K562 (cell line): ENCODE data around the gene TDRD3. TPM values are rescaled to one million over a fixed set of nuclear protein-coding genes. Genes with fewer than 3 reads are reported as not detected.

ENCODE experiments used
- ATAC-seq: fragments of 200-7000 bp; cut with Tn5 transposase; 3 replicates; pipeline ENCODE4 v1.9.1; 2020; ENCODE audit warnings: moderate library complexity
- BruUV-seq: library from RNA; stranded (reverse); fragments of 400-500 nt; replicated peaks from 2 replicates; lab custom pipeline; 2021; lab: Mats Ljungman, UMichigan
- CTCF ChIA-PET: fragments of 300-600 bp; formaldehyde crosslinking; extraction: SDS; loops from one replicate; lab custom pipeline; 2021; ENCODE audit warnings: low intra/inter-chr PET ratio; lab: Yijun Ruan, JAX
- POLR2A ChIA-PET: fragments of 300-600, 350-650 bp; sonication (Branson Sonifier 250); formaldehyde crosslinking; extraction: SDS; loops from one replicate; lab custom pipeline; 2021; ENCODE audit warnings: antibody characterized with exemption, inconsistent platforms; lab: Yijun Ruan, JAX
- DNase-seq, 4 experiments: peaks; one replicate each; pipeline versions ENCODE4 v3.0.0 to v3.0.0-alpha.2; 2011 to 2018; ENCODE audit warnings: low spot score in 3 of 4, mixed read lengths in 3 of 4; ENCODE audit errors: extremely low read depth in 1 of 4
- FAIRE-seq: peaks from 2 replicates; lab custom pipeline; 2011; peaks lifted over from hg19 to GRCh38; lab: Jason Lieb, UNC
- H2AFZ ChIP-seq: 2 replicates; pipeline ENCODE4 v1.6.0; 2011; ENCODE audit warnings: low read depth, low read length, control low read depth, inconsistent platforms
- H3K27ac ChIP-seq: fragments of 200-600 bp; 3 replicates; pipeline ENCODE4 v1.8.0; 2011; ENCODE audit warnings: low read depth, mild to moderate bottlenecking, control low read depth, inconsistent platforms, low read length, moderate library complexity, mixed read lengths; ENCODE audit errors: extremely low read depth
- H3K27me3 ChIP-seq, 2 experiments: fragments of 300-600 bp in 1 of 2; 2 replicates in 1 of 2; 3 replicates in 1 of 2; pipeline versions ENCODE4 v1.6.0 to v1.8.0; 2011; ENCODE audit warnings: inconsistent platforms in 2 of 2, low read length in 2 of 2, mild to moderate bottlenecking in 1 of 2, mixed read lengths in 1 of 2, moderate library complexity in 1 of 2; ENCODE audit not compliant: control insufficient read depth in 2 of 2, insufficient read depth in 2 of 2
- H3K36me3 ChIP-seq: fragments of 300-600 bp; 3 replicates; pipeline ENCODE4 v1.8.0; 2011; ENCODE audit warnings: mild to moderate bottlenecking, low read length, inconsistent platforms; ENCODE audit not compliant: control insufficient read depth, insufficient read depth
- H3K4me1 ChIP-seq, 2 experiments: fragments of 200-600 bp in 1 of 2; replicated peaks in 1 of 2; 2 replicates in 1 of 2; 3 replicates in 1 of 2; pipeline versions ENCODE4 v1.5.1 to v1.8.0; 2011; ENCODE audit warnings: inconsistent platforms in 2 of 2, low read length in 2 of 2, mild to moderate bottlenecking in 1 of 2, mixed read lengths in 1 of 2, moderate library complexity in 1 of 2; ENCODE audit not compliant: control insufficient read depth in 2 of 2, insufficient read depth in 2 of 2
- H3K4me2 ChIP-seq: 2 replicates; pipeline ENCODE4 v1.6.1; 2011; ENCODE audit warnings: low read length, control low read depth, inconsistent platforms, mixed read lengths; ENCODE audit not compliant: insufficient read depth
- H3K4me3 ChIP-seq: fragments of 200-600 bp; sonication (generic), shearing (Covaris generic); 2 replicates; pipeline ENCODE4 v1.5.1; 2016; ENCODE audit warnings: control low read depth, inconsistent platforms
- H3K79me2 ChIP-seq: fragments of 200-600 bp; 3 replicates; pipeline ENCODE4 v1.8.0; 2011; ENCODE audit warnings: low read length, inconsistent platforms; ENCODE audit not compliant: control insufficient read depth, insufficient read depth
- H3K9ac ChIP-seq, 2 experiments: 2 replicates each; pipeline versions ENCODE4 v1.6.0 to v1.6.1; 2011; ENCODE audit warnings: low read depth in 2 of 2, low read length in 2 of 2, control low read depth in 1 of 2, inconsistent platforms in 1 of 2, mild to moderate bottlenecking in 1 of 2, mixed read lengths in 1 of 2; ENCODE audit not compliant: insufficient read depth in 1 of 2
- H3K9me1 ChIP-seq: one replicate; pipeline ENCODE4 v1.6.0; 2011; ENCODE audit warnings: inconsistent platforms, mild to moderate bottlenecking, low read length, moderate library complexity; ENCODE audit not compliant: control insufficient read depth, insufficient read depth
- H3K9me3 ChIP-seq: replicated peaks from 2 replicates; pipeline ENCODE4 v1.5.1; 2011; ENCODE audit warnings: low read depth, low read length, inconsistent platforms; ENCODE audit not compliant: control insufficient read depth, insufficient read depth
- H4K20me1 ChIP-seq: replicated peaks from 2 replicates; pipeline ENCODE4 v1.6.1; 2011; ENCODE audit warnings: low read length, inconsistent platforms, mixed read lengths; ENCODE audit not compliant: control insufficient read depth, insufficient read depth
- ARID1B ChIP-seq: fragments of 450-650 bp; IDR thresholded peaks from 2 replicates; pipeline ENCODE4 v1.6.1; 2016; ENCODE audit warnings: antibody characterized with exemption, mild to moderate bottlenecking, inconsistent platforms
- ASH1L ChIP-seq: fragments of 450-650 bp; IDR thresholded peaks from 2 replicates; pipeline ENCODE4 v1.6.1; 2018; ENCODE audit warnings: borderline replicate concordance, mild to moderate bottlenecking, low read depth; ENCODE audit not compliant: partially characterized antibody
- ELF2 ChIP-seq: fragments of 250-450 bp; sonication (Bioruptor Pico); IDR thresholded peaks from 2 replicates; pipeline ENCODE4 v1.5.0; 2021; ENCODE audit warnings: mild to moderate bottlenecking
- PYGO2 ChIP-seq: fragments of 450-650 bp; IDR thresholded peaks from 2 replicates; pipeline ENCODE4 v1.6.1; 2016; ENCODE audit warnings: mild to moderate bottlenecking, missing genetic modification characterization, moderate library complexity, missing compliant biosample characterization
- ZNF197 ChIP-seq: fragments of 200-800 bp; sonication (Bioruptor generic); IDR thresholded peaks from 2 replicates; pipeline ENCODE4 v1.6.1; 2016; ENCODE audit warnings: low read depth, missing genetic modification characterization, missing compliant biosample characterization
- ZNF764 ChIP-seq: fragments of 250-450 bp; sonication (Bioruptor Pico); IDR thresholded peaks from 2 replicates; pipeline ENCODE4 v1.4.0; 2020; ENCODE audit warnings: low read depth, mild to moderate bottlenecking, moderate library complexity
- WGBS: fragments of 100-300 bp; shearing (Covaris generic); methylation state at CpG from one replicate; pipeline ENCODE4 v1.1.6; 2016; ENCODE audit warnings: low coverage, mixed read lengths; ENCODE audit not compliant: insufficient coverage; ENCODE audit errors: missing lambda C conversion rate; 5-methylcytosine and 5-hydroxymethylcytosine counted together
- in situ Hi-C: fragments of 300-500 bp; cut with MboI; formaldehyde crosslinking; loops from 4 replicates; pipeline ENCODE4 v1.15.0; 2018; ENCODE audit warnings: inconsistent platforms, mixed read lengths
- intact Hi-C: fragments of 100-400 bp; cut with micrococcal nuclease; formaldehyde crosslinking; loops from 2 replicates; pipeline ENCODE4 v1.14.2; 2022
- polyA plus RNA-seq, 8 experiments: library from polyadenylated mRNA; depleted of rRNA in 4 of 8; stranded (reverse) in 5 of 8; unstranded in 3 of 8; fragments of >200 nt; fragmentation: Nextera tagmentation in 2 of 8; fragmentation: Illumina TruSeq in 1 of 8; extraction: Ambion mirVana in 2 of 8; extraction: Trizol in 1 of 8; gene quantifications; 2 replicates each; pipeline versions ENCODE4 v1.2.1 to v1.2.3, GENCODE V29; 2011 to 2014; ENCODE audit warnings: inconsistent platforms in 1 of 8, missing spikeins in 1 of 8
- total RNA-seq, 7 experiments: library from RNA; depleted of rRNA in 6 of 7; stranded (reverse); fragments of >200 nt in 6 of 7; fragmentation: Illumina TruSeq in 2 of 7; extraction: Trizol in 2 of 7; gene quantifications; 2 replicates each; pipeline versions ENCODE4 v1.2.1 to v1.2.3, GENCODE V29; 2011 to 2021; ENCODE audit warnings: low replicate concordance in 1 of 7
- TF ChIP-seq, protein P1 (sequence below), 3 experiments: fragments of 200-800 bp in 1 of 3; fragments of 250-450 bp in 1 of 3; fragments of 450-650 bp in 1 of 3; sonication (Bioruptor Pico) in 1 of 3; sonication (Bioruptor generic) in 1 of 3; formaldehyde crosslinking in 1 of 3; IDR thresholded peaks; 2 replicates each; pipeline versions ENCODE4 v1.6.1 to v1.8.0; 2016 to 2022; ENCODE audit warnings: mild to moderate bottlenecking in 2 of 3, missing genetic modification characterization in 2 of 3, missing compliant biosample characterization in 1 of 3, moderate library complexity in 1 of 3

TDRD3 gene
- total and polyA plus RNA-seq, 9 of the 15 experiments (the other 6 are each of a cell fraction or from before 2014, with no cell fraction given) = 3.6 to 16.4 (median 9.5) TPM

DNA sequence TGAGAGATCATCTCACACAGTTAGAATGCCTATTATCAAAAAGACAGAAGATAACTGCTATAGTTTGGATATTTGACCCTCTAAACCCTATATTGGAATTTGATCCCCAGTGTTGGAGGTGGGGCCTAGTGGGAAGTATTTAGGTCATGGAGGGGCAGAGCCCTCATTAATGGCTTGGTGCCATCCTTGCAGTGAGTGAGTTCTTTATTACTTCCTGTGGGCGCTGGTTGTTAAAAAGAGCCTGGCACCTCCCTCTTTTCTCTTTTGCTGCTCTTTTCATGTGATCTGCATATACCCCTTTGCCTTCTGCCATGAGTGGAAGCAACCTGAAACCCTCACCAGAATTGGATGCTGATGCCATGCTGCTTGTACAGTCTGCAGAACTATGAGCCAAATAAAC is 66.8 kb downstream of the TDRD3 start:
- Histone ChIP-seq H3K9me3 (no peaks in the 10 kb centered on the region), H2AFZ (no peak overlapping the region), H4K20me1 (no peaks in the 10 kb centered on the region), H3K27ac (no peak overlapping the region), H3K36me3 (no peaks in the 10 kb centered on the region), H3K4me1 (no peaks in the 10 kb centered on the region), H3K27me3 (no peaks in the 10 kb centered on the region)
- BruUV-seq = no TSS peak
- POLR2A ChIA-PET = interaction anchor here (1.0 kb wide), 1 partner anchor 9 kb away, joined by 3 read pairs; no protein-coding TSS in a partner anchor
- ATAC-seq (no peak), DNase-seq (no peak)
- in situ Hi-C loops = no loop called here
- intact Hi-C loops = no loop called here
- CTCF ChIA-PET = no interaction called here
- TF ChIP-seq ZNF197 (CRISPR knock-in tag) (no peak), ELF2 (no peak), PYGO2 (no peak), ASH1L (no peak), ARID1B (no peak), ZNF764 (CRISPR knock-in tag) (no peak)
- TF ChIP-seq, protein P1, sequence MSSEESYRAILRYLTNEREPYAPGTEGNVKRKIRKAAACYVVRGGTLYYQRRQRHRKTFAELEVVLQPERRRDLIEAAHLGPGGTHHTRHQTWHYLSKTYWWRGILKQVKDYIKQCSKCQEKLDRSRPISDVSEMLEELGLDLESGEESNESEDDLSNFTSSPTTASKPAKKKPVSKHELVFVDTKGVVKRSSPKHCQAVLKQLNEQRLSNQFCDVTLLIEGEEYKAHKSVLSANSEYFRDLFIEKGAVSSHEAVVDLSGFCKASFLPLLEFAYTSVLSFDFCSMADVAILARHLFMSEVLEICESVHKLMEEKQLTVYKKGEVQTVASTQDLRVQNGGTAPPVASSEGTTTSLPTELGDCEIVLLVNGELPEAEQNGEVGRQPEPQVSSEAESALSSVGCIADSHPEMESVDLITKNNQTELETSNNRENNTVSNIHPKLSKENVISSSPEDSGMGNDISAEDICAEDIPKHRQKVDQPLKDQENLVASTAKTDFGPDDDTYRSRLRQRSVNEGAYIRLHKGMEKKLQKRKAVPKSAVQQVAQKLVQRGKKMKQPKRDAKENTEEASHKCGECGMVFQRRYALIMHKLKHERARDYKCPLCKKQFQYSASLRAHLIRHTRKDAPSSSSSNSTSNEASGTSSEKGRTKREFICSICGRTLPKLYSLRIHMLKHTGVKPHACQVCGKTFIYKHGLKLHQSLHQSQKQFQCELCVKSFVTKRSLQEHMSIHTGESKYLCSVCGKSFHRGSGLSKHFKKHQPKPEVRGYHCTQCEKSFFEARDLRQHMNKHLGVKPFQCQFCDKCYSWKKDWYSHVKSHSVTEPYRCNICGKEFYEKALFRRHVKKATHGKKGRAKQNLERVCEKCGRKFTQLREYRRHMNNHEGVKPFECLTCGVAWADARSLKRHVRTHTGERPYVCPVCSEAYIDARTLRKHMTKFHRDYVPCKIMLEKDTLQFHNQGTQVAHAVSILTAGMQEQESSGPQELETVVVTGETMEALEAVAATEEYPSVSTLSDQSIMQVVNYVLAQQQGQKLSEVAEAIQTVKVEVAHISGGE (CRISPR knock-in tag; IDR thresholded peaks at IDR 0.05) = no peak
- TF ChIP-seq, all 486 proteins: peak for 0
- no peak overlapping the region for H3K9ac ChIP-seq
- no peaks in the 10 kb centered on the region for H3K79me2 ChIP-seq
- H3K4me3 ChIP-seq = no peak overlapping the region
- WGBS = 100% methylated on average over 1 of the region's 1 CpG
- no peak overlapping the region for H3K4me2 ChIP-seq
- FAIRE-seq = no peak
- no peaks in the 10 kb centered on the region for H3K9me1 ChIP-seq
